H1 (cell line): ENCODE results near the gene EXTL1. TPM values are rescaled to one million over a fixed set of nuclear protein-coding genes. Genes with fewer than 3 reads are reported as not detected.

Source experiments
- CHD7 ChIP-seq: fragments of 300-600 bp; sonication (generic); IDR thresholded peaks from 2 replicates; pipeline ENCODE4 v1.7.1; 2012; ENCODE audit warnings: low read length, moderate library complexity, mild to moderate bottlenecking, inconsistent platforms; ENCODE audit not compliant: insufficient replicate concordance
- polyA plus RNA-seq, 7 experiments: library from polyadenylated mRNA; depleted of rRNA in 3 of 7; stranded (reverse) in 5 of 7; unstranded in 2 of 7; fragments of >200 nt in 5 of 7; fragments of 200-250 nt in 2 of 7; gene quantifications; 1 replicate in 5 of 7; 2 replicates in 1 of 7; 4 replicates in 1 of 7; pipeline versions ENCODE4 v1.2.1 to v1.2.3, GENCODE V29; 2011 to 2013; ENCODE audit warnings: missing spikeins in 2 of 7, mixed read lengths in 2 of 7
- total RNA-seq: library from RNA; stranded (reverse); fragmentation: NEBNext Ultra II Directional; extraction: Animal tissue kit (Norgen Biotek cat#: 25700); gene quantifications from 2 replicates; pipeline ENCODE4 v1.2.1, GENCODE V29; 2021

Gene EXTL1
- total and polyA plus RNA-seq, 2 of the 8 experiments (the other 6 are each of a cell fraction or from before 2014, with no cell fraction given), result 0.89 to 1.2 TPM

GRCh38 chr1:26072305-26072704, 50.7 kb downstream of the EXTL1 start (continued):
- TF ChIP-seq CHD7, result no peak
